Astrocyte of the cerebellum (primary cell): ENCODE measurements around the gene DGKI.

ENCODE experiments used
- DNase-seq: peaks from one replicate; pipeline ENCODE4 v3.0.0-alpha.2; 2011; ENCODE audit warnings: low read depth
- H3K4me3 ChIP-seq: 2 replicates; pipeline ENCODE4 v1.5.1; 2011; ENCODE audit warnings: mild to moderate bottlenecking, low read depth, low read length, moderate library complexity
- in situ Hi-C: cut with HindIII; loops from 2 replicates; pipeline ENCODE4 v1.10.0; 2017; ENCODE audit warnings: low sequenced_read_pairs
- TF ChIP-seq, protein P1 (sequence below): IDR thresholded peaks from 2 replicates; pipeline ENCODE4 v1.5.1; 2012; ENCODE audit warnings: low read length, low read depth, moderate library complexity, mild to moderate bottlenecking; ENCODE audit errors: missing control alignments

The DGKI gene

DNA sequence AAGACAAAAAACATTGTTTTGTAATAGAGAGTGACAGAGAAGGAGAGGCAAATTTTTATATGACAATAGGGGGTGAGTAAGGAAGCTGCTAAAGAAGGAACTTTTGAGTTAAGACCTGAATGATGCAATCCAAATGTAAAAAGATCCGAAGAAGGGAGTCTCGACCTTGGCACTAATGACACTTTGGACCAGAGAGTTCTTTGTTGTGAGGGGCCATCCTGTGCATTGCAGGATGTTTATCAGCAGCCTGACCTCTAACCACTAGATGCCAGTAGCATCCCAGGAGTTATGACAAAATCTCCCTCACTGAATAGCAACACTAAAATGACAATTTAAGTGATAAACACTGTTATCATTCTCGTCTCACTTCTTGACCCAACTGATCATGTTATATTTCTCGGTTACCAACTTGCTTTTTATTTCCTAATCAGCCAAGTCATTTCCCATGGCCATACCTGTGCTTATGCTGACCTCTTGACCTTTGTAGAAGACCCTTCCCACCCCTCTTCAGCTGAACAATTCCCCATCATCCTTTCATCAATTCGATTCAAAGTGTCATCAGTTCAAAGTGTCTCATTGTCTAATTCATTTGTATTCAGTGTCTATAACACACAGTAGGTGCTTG, 30.0 kb downstream of the DGKI start:
- in situ Hi-C loops: no loop called here
- TF ChIP-seq, protein P1, sequence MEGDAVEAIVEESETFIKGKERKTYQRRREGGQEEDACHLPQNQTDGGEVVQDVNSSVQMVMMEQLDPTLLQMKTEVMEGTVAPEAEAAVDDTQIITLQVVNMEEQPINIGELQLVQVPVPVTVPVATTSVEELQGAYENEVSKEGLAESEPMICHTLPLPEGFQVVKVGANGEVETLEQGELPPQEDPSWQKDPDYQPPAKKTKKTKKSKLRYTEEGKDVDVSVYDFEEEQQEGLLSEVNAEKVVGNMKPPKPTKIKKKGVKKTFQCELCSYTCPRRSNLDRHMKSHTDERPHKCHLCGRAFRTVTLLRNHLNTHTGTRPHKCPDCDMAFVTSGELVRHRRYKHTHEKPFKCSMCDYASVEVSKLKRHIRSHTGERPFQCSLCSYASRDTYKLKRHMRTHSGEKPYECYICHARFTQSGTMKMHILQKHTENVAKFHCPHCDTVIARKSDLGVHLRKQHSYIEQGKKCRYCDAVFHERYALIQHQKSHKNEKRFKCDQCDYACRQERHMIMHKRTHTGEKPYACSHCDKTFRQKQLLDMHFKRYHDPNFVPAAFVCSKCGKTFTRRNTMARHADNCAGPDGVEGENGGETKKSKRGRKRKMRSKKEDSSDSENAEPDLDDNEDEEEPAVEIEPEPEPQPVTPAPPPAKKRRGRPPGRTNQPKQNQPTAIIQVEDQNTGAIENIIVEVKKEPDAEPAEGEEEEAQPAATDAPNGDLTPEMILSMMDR: peak; percentile 18
- no peak for DNase-seq
- no peak overlapping the region for H3K4me3 ChIP-seq

GRCh38 chr7:137813541-137813940, 33.2 kb downstream of the DGKI start:
- no peak for DNase-seq
- H3K4me3 ChIP-seq: no peak overlapping the region
- in situ Hi-C loops: no loop called here
- TF ChIP-seq, protein P1: no peak

GRCh38 chr7:137810248-137810647, 36.5 kb downstream of the DGKI start:
- TF ChIP-seq, protein P1: no peak
- DNase-seq: no peak
- in situ Hi-C loops: no loop called here
- no peak overlapping the region for H3K4me3 ChIP-seq

- no peak for DNase-seq
- no peak overlapping the region for H3K4me3 ChIP-seq
- in situ Hi-C loops: no loop called here
- TF ChIP-seq, protein P1: no peak
These were observed 41.9 kb downstream of the DGKI start for GRCh38 chr7:137804836-137805235.

- H3K4me3 ChIP-seq: no peak overlapping the region
- TF ChIP-seq, protein P1: no peak
- in situ Hi-C loops: no loop called here
- DNase-seq: no peak
These were observed 45.3 kb downstream of the DGKI start for GRCh38 chr7:137801491-137801890.

- DNase-seq: no peak
- TF ChIP-seq, protein P1: no peak
- no peak overlapping the region for H3K4me3 ChIP-seq
- in situ Hi-C loops: no loop called here
These were observed 45.8 kb downstream of the DGKI start for GRCh38 chr7:137801003-137801402.
